AG04449 (cell line): Measurements from ENCODE around the gene RBM28.

Experiments
- CTCF ChIA-PET: fragments of 350-600 bp; formaldehyde crosslinking; extraction: SDS; loops from one replicate; lab custom pipeline; 2021; ENCODE audit warnings: antibody characterized with exemption; lab: Yijun Ruan, JAX
- POLR2A ChIA-PET: fragments of 400-600, 350-600 bp; formaldehyde crosslinking; extraction: SDS; loops from one replicate; lab custom pipeline; 2020; ENCODE audit warnings: antibody characterized with exemption, inconsistent platforms; lab: Yijun Ruan, JAX
- DNase-seq: peaks from one replicate; pipeline ENCODE4 v3.0.0-alpha.2; 2010; ENCODE audit warnings: low read depth, low spot score
- H3K4me3 ChIP-seq: 2 replicates; pipeline ENCODE4 v1.5.1; 2011; ENCODE audit warnings: low read depth, mild to moderate bottlenecking, control low read depth, low read length
- TF ChIP-seq, protein P1 (sequence below): IDR thresholded peaks from one replicate; pipeline ENCODE4 v1.5.1; 2011; ENCODE audit warnings: mild to moderate bottlenecking, moderate library complexity, low read length, control low read depth, inconsistent platforms; ENCODE audit not compliant: insufficient read depth; ENCODE audit errors: missing control alignments

The RBM28 gene

DNA sequence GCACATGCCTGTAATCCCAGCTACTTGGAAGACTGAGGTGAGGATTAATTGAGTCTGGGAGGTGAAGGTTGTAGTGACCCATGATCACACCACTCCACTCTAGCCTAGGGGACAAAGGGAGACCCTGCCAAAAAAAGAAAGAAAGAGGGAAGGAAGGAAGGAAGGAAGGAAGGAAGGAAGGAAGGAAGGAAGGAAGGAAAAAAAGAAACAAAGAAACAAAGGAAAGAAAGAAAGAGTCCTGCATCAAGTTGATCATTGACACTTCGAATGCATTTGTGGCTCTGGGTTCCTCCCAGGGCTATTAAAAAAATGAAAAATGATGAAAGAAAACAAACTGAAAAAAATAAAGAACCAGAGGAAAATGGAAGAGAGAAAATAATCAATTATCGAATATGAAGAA lies 21.7 kb upstream of the RBM28 start:
- CTCF ChIA-PET = interaction anchor here (2.2 to 11.5 kb wide), 2 partner anchors 18 kb away, joined by 7 to 176 read pairs; no protein-coding TSS in a partner anchor

DNA sequence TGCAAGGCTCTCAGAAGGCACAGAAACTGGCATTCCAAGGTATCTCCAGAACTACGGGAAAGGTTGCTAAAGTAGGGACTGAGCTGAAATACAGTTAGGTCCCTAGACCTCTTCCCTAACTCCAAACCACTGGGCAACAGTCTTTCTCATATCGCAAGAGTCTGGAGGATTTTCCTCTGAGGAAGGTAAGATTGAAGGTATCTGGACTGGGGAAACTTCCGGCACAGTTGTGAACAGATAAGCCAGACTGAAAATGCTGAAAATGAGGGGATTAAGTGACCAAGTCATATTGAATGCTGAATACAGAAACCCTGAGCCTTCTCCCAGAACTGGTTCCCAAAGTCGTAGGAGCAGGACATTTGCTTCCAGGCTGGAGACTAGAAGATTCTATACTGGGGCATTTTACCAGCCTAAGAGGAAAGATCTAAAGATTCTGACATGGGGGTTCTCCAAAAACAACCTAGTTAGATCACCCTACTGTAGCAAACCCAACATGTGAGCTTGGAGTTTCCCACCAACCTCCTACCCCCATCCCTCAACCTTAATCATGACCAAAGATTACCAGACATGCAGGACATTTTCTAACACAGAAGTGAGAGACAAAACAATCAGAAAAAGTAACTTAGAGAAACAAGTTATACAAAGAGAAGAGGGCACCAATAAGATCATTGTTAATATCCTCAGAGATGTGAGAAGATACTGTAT lies 20.6 kb upstream of the RBM28 start:
- ChIA-PET CTCF (interaction anchor here (1.4 to 11.5 kb wide), 3 partner anchors 11 to 19 kb away, joined by 4 to 176 read pairs (median 7); no protein-coding TSS in a partner anchor), POLR2A (no interaction called here)
- no peak for DNase-seq
- TF ChIP-seq, protein P1, sequence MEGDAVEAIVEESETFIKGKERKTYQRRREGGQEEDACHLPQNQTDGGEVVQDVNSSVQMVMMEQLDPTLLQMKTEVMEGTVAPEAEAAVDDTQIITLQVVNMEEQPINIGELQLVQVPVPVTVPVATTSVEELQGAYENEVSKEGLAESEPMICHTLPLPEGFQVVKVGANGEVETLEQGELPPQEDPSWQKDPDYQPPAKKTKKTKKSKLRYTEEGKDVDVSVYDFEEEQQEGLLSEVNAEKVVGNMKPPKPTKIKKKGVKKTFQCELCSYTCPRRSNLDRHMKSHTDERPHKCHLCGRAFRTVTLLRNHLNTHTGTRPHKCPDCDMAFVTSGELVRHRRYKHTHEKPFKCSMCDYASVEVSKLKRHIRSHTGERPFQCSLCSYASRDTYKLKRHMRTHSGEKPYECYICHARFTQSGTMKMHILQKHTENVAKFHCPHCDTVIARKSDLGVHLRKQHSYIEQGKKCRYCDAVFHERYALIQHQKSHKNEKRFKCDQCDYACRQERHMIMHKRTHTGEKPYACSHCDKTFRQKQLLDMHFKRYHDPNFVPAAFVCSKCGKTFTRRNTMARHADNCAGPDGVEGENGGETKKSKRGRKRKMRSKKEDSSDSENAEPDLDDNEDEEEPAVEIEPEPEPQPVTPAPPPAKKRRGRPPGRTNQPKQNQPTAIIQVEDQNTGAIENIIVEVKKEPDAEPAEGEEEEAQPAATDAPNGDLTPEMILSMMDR = no peak
- H3K4me3 ChIP-seq = no peak overlapping the region

More for the DNA sequence above, 21.7 kb upstream of the RBM28 start:
- POLR2A ChIA-PET = no interaction called here
- no peak overlapping the region for H3K4me3 ChIP-seq
- TF ChIP-seq, protein P1 = no peak
- no peak for DNase-seq

GRCh38 chr7:128363261-128363721 lies 19.6 kb upstream of the RBM28 start:
- ChIA-PET POLR2A (interaction anchor here (1.5 kb wide), 1 partner anchor 20 kb away, joined by 5 read pairs; the partner anchor contains the start of gene RBM28), CTCF (interaction anchor here (1.1 to 1.7 kb wide), 5 partner anchors 10 to 25 kb away, joined by 3 to 9 read pairs (median 4); no protein-coding TSS in a partner anchor)
- no peak for DNase-seq
- TF ChIP-seq, protein P1 = no peak
- H3K4me3 ChIP-seq = no peak overlapping the region

DNA sequence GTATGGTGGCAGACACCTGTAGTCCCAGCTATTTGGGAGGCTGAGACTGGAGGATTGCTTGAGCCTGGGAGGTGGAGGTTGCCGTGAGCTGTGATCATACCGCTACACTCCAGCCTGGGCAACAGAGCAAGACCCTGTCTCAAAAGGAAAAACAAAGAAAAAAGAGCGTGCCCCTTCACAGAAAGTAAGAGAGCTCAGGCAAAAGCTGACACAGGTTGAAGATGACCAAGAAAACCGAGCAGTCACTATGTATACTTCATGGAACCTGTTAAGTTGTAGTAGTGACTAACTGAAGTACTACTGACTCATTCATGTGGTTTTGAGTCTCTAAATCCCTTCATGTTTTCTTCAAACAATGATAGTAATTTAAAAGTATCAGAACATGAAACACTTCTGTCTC lies 19.0 kb upstream of the RBM28 start:
- no peak overlapping the region for H3K4me3 ChIP-seq
- TF ChIP-seq, protein P1 = no peak
- ChIA-PET CTCF (interaction anchor here (1.1 to 1.7 kb wide), 5 partner anchors 10 to 25 kb away, joined by 3 to 9 read pairs (median 4); no protein-coding TSS in a partner anchor), POLR2A (interaction anchor here (1.5 kb wide), 1 partner anchor 19 kb away, joined by 5 read pairs; the partner anchor contains the start of gene RBM28)
- DNase-seq = no peak

GRCh38 chr7:128361411-128362379 lies 18.0 kb upstream of the RBM28 start, which contains the start of gene PRRT4:
Gene PRRT4, minus strand, starts transcription at chr7:128361690.
- ChIA-PET POLR2A (interaction anchor here (1.5 kb wide), 1 partner anchor 18 kb away, joined by 5 read pairs; the partner anchor contains the start of gene RBM28), CTCF (interaction anchor here (0.6 to 5.2 kb wide), 5 partner anchors 12 to 26 kb away, joined by 3 to 47 read pairs (median 5); no protein-coding TSS in a partner anchor)
- peak within 1 kb of the TSS; percentile 46 for H3K4me3 ChIP-seq
- TF ChIP-seq, protein P1 = no peak
- DNase-seq = no peak
